ENCODE data around the gene GPR63. TPM values are rescaled to one million over a fixed set of nuclear protein-coding genes. Genes with fewer than 3 reads are reported as not detected.

GPR63 gene
- total and polyA plus RNA-seq, 11 donors = 0.14 to 2.7 (median 0.75) TPM

- 42 to 66% (median 46%) methylated on average over 3 of the region's 3 CpGs for WGBS, 4 donors
Observed at GRCh38 chr6:96784650-96785049, 52.6 kb downstream of the GPR63 start.

GRCh38 chr6:96783307-96783706 is 54.0 kb downstream of the GPR63 start:
- peaks cover 0 to 4% (median 0%) of the 10 kb centered on the region in 12 donors for H3K9me3 ChIP-seq
- H3K4me3 ChIP-seq = no peak overlapping the region
- ATAC-seq = no peak
- no peaks in the 10 kb centered on the region for H3K36me3 ChIP-seq
- H3K27me3 ChIP-seq = no peaks in the 10 kb centered on the region
- no peak for TF ChIP-seq POLR2A (IDR thresholded peaks at IDR 0.05)
- TF ChIP-seq CTCF (IDR thresholded peaks at IDR 0.05) = no peak
- no peaks in the 10 kb centered on the region for H3K4me1 ChIP-seq
- H3K27ac ChIP-seq = no peak overlapping the region
- 90 to 100% (median 94%) methylated on average over 2 of the region's 2 CpGs for WGBS, 4 donors
- DNase-seq = no peak
- intact Hi-C loops (cut with DNase I) = no loop called here

More at GRCh38 chr6:96784650-96785049, 52.6 kb downstream of the GPR63 start:
- ATAC-seq (no peak), DNase-seq (no peak)
- Histone ChIP-seq H3K4me1 (peaks cover 0 to 11% (median 2%) of the 10 kb centered on the region in 12 donors), H3K9me3 (peaks cover 0 to 1% (median 0%) of the 10 kb centered on the region in 12 donors), H3K36me3 (no peaks in the 10 kb centered on the region), H3K27me3 (no peaks in the 10 kb centered on the region), H3K27ac (no peak overlapping the region), H3K4me3 (no peak overlapping the region)
- intact Hi-C loops (cut with DNase I) = no loop called here
- TF ChIP-seq CTCF (IDR thresholded peaks at IDR 0.05) = no peak
- TF ChIP-seq POLR2A (IDR thresholded peaks at IDR 0.05) = no peak

- intact Hi-C loops (cut with DNase I) = no loop called here
- no peaks in the 10 kb centered on the region for H3K27me3 ChIP-seq
- ATAC-seq = no peak
- no peak overlapping the region for H3K4me3 ChIP-seq
- H3K9me3 ChIP-seq = peaks cover 0 to 4% (median 0%) of the 10 kb centered on the region in 12 donors
- H3K27ac ChIP-seq = no peak overlapping the region
- no peaks in the 10 kb centered on the region for H3K36me3 ChIP-seq
- H3K4me1 ChIP-seq = no peaks in the 10 kb centered on the region
- WGBS, 4 donors = 51 to 76% (median 66%) methylated on average over 1 of the region's 1 CpG
- no peak for DNase-seq
- TF ChIP-seq CTCF (IDR thresholded peaks at IDR 0.05) (no peak), POLR2A (IDR thresholded peaks at IDR 0.05) (no peak)
Observed at GRCh38 chr6:96781557-96781956, 55.7 kb downstream of the GPR63 start.

DNA sequence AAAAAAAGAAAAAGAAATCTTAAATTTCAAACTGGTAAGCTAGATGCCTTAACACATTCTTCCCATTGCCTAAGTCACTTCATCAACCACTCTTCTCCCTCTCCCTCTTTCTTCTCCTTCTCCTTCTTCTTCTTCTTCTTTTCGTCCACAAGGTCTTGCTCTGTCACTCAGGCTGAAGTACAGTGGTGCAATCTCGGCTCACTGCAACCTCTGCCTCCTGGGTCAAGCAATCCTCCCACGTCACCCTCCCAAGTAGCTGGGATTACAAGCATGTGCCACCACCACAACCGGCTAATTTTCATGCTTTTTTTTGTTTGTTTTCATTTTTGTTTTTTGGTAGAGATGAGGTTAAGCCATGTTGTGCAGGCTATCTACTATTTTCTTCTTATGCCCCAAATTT is 60.2 kb downstream of the GPR63 start:
- DNase-seq = no peak
- H3K9me3 ChIP-seq = peaks cover 0 to 7% (median 0%) of the 10 kb centered on the region in 12 donors
- intact Hi-C loops (cut with DNase I) = no loop called here
- H3K4me1 ChIP-seq = no peaks in the 10 kb centered on the region
- H3K27ac ChIP-seq = no peak overlapping the region
- H3K4me3 ChIP-seq = no peak overlapping the region
- H3K36me3 ChIP-seq = no peaks in the 10 kb centered on the region
- H3K27me3 ChIP-seq = no peaks in the 10 kb centered on the region
- ATAC-seq = no peak
- 73 to 85% (median 82%) methylated on average over 4 of the region's 4 CpGs for WGBS, 4 donors
- TF ChIP-seq CTCF (IDR thresholded peaks at IDR 0.05) = no peak
- TF ChIP-seq POLR2A (IDR thresholded peaks at IDR 0.05) = no peak
